Testis (tissue), 3 donors: ENCODE results near the gene IL3. TPM values are rescaled to one million over a fixed set of nuclear protein-coding genes. Genes with fewer than 3 reads are reported as not detected.

Source experiments
- DNase-seq: peaks from one replicate; pipeline ENCODE4 v3.0.0-alpha.2; 2019
- H3K27ac ChIP-seq, 2 donors: fragments of 200-600 bp; sonication (generic); one replicate each; pipeline ENCODE4 v1.5.1; 2019
- H3K27me3 ChIP-seq: fragments of 200-600 bp; sonication (generic); one replicate; pipeline ENCODE4 v1.5.1; 2019
- H3K36me3 ChIP-seq: fragments of 200-600 bp; sonication (generic); one replicate; pipeline ENCODE4 v1.5.1; 2017; ENCODE audit warnings: low read depth; ENCODE audit errors: missing control alignments
- H3K4me1 ChIP-seq: fragments of 200-600 bp; sonication (generic); one replicate; pipeline ENCODE4 v1.5.1; 2019
- H3K4me3 ChIP-seq, 2 donors: fragments of 200-600 bp; sonication (generic); one replicate each; pipeline ENCODE4 v1.5.1; 2017 to 2019
- H3K9me3 ChIP-seq: fragments of 200-600 bp; sonication (generic); one replicate; pipeline ENCODE4 v1.5.1; 2017
- POLR2A ChIP-seq: fragments of 450-650 bp; IDR thresholded peaks from one replicate; pipeline ENCODE4 v1.6.1; 2017; ENCODE audit warnings: antibody characterized with exemption, mild to moderate bottlenecking, moderate library complexity
- WGBS, 2 donors: methylation state at CpG; one replicate each; pipeline ENCODE4 v1.1.5; 2018; 5-methylcytosine and 5-hydroxymethylcytosine counted together
- intact Hi-C: fragments of 100-400 bp; cut with DNase I; formaldehyde crosslinking; loops from one replicate; pipeline ENCODE4 v1.15.1; 2023; ENCODE audit warnings: low total_unique reads
- polyA plus RNA-seq: library from polyadenylated mRNA; stranded (reverse); fragments of 350-450 nt; fragmentation: Illumina TruSeq; extraction: RNeasy Lipid Tissue Mini Kit (QIAGEN cat#74804); gene quantifications from one replicate; pipeline ENCODE4 v1.2.3, GENCODE V29; 2014; ENCODE audit warnings: low read depth, low replicate concordance; ENCODE audit not compliant: insufficient read depth
- total RNA-seq, 2 donors: library from RNA; depleted of rRNA; stranded (reverse); fragments of >200 nt; gene quantifications; one replicate each; pipeline ENCODE4 v1.2.3, GENCODE V29; 2016
- TF ChIP-seq, protein P1 (sequence below), 3 experiments: fragments of 450-650 bp in 2 of 3; fragments of 200-600 bp in 1 of 3; sonication (generic) in 1 of 3; IDR thresholded peaks; one replicate each; pipeline ENCODE4 v1.5.1; 2016 to 2019; ENCODE audit warnings: antibody characterized with exemption in 3 of 3, mild to moderate bottlenecking in 2 of 3, moderate library complexity in 1 of 3

IL3 gene
- total and polyA plus RNA-seq, 3 donors from 2014 or later, result 0.39 TPM; not detected in 2

DNA sequence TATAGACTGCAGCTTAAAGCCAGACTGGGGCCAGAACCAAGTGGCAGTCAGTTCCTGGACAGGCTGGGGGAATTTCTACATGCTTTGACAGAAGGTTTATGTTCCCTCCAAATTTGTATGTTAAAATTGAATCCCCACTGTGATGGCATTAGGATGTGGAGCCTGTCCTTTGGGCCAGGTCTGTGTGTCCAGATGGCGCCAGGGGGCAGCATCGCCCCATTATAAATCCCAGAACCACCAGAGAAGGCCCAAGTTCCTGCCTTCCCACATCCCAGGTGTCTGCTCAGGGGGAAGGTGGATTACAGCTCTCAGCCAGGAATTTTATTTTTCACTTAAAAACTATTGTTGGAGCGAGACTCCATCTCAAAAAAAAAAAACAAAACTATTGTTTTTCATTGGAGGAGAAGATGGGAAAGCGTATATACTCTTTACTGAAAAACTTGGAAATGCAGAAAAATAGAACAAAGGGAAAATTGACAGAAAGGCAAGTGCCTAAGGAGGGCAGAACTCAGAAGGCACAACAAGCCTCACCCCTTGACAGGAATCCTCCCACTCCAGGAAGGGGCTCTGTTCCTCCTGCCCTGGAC is 5.0 kb downstream of the IL3 start:
- Histone ChIP-seq H3K4me1 (no peaks in the 10 kb centered on the region), H3K36me3 (no peaks in the 10 kb centered on the region), H3K27me3 (no peaks in the 10 kb centered on the region), H3K4me3 (no peak overlapping the region), H3K27ac (no peak overlapping the region), H3K9me3 (no peaks in the 10 kb centered on the region)
- peak; percentile 49 for DNase-seq
- intact Hi-C loops, result no loop called here
- TF ChIP-seq, protein P1, sequence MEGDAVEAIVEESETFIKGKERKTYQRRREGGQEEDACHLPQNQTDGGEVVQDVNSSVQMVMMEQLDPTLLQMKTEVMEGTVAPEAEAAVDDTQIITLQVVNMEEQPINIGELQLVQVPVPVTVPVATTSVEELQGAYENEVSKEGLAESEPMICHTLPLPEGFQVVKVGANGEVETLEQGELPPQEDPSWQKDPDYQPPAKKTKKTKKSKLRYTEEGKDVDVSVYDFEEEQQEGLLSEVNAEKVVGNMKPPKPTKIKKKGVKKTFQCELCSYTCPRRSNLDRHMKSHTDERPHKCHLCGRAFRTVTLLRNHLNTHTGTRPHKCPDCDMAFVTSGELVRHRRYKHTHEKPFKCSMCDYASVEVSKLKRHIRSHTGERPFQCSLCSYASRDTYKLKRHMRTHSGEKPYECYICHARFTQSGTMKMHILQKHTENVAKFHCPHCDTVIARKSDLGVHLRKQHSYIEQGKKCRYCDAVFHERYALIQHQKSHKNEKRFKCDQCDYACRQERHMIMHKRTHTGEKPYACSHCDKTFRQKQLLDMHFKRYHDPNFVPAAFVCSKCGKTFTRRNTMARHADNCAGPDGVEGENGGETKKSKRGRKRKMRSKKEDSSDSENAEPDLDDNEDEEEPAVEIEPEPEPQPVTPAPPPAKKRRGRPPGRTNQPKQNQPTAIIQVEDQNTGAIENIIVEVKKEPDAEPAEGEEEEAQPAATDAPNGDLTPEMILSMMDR (IDR thresholded peaks at IDR 0.05), result peak in 1 of 3 experiments; percentile 6
- no peak for TF ChIP-seq POLR2A
- 75 to 79% methylated on average over 4 of the region's 4 CpGs for WGBS, 2 donors

DNA sequence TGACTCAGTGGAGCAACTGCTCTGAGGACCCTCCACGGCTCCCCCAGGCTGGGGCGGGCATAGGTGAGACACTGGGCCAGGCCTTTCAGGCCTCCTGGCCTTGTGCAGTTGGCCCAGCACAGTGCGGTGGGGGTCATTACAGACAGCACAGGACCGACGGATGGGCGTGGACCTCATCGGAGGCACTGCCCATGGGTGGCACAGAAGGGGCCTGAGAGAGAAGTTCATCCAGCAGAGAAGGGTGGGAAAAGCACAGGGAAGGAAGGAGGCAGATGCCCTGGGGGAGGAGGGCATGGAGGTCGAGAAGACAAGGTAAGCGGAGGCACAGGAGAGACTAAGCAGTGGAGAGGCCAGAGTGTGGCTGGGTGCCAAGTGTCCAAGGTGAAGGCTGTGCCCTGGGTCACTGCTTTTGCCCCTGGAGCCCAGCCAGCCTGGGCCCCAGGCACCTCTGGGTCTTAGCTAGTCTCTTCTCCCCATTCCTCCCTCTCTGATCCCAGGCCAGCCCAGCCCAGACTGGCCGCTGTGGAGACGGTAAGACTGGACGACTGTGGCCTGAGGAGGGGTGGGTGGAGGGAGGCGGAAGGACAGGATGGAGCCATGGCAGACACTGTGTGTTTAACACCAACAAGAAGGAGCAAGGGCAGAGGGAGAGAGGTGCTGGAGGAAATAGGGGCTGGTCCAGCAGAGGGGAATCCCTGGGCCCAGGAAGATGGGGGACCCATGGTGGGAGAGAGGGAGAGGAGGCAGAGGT is 5.7 kb downstream of the IL3 start:
- intact Hi-C loops, result no loop called here
- H3K4me3 ChIP-seq, result no peak overlapping the region
- no peaks in the 10 kb centered on the region for H3K36me3 ChIP-seq
- DNase-seq, result no peak
- H3K9me3 ChIP-seq, result no peaks in the 10 kb centered on the region
- H3K27ac ChIP-seq, result no peak overlapping the region
- H3K4me1 ChIP-seq, result no peaks in the 10 kb centered on the region
- 91 to 94% methylated on average over 10 to 13 of the region's 13 CpGs for WGBS, 2 donors
- H3K27me3 ChIP-seq, result no peaks in the 10 kb centered on the region
- TF ChIP-seq, protein P1 (IDR thresholded peaks at IDR 0.05), result no peak
- TF ChIP-seq POLR2A, result no peak

DNA sequence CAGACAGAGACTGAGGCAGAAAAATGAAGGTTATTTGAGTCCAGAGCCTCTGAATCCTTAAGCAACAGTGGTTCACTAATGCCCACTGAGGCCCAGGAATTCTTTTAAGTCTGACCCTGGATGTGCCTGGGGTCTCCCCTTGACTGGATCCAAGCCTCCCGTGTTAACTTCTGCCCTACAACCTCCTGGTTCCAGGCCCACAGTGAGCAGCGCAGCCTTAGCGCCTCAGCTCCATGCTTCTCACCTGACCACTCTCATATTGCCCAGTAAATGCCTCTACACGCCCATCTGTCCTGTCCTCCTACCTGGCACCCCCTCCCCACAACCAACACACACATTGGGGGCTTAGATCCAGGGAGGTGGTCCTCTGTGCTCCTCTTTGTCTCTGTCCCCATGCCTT is 6.4 kb downstream of the IL3 start:
- H3K4me1 ChIP-seq, result no peaks in the 10 kb centered on the region
- no peaks in the 10 kb centered on the region for H3K36me3 ChIP-seq
- no peak for TF ChIP-seq POLR2A
- TF ChIP-seq, protein P1 (IDR thresholded peaks at IDR 0.05), result no peak
- 87 to 92% methylated on average over 4 of the region's 4 CpGs for WGBS, 2 donors
- no peak for DNase-seq
- H3K9me3 ChIP-seq, result no peaks in the 10 kb centered on the region
- no peaks in the 10 kb centered on the region for H3K27me3 ChIP-seq
- no peak overlapping the region for H3K27ac ChIP-seq
- intact Hi-C loops, result no loop called here
- H3K4me3 ChIP-seq, result no peak overlapping the region

DNA sequence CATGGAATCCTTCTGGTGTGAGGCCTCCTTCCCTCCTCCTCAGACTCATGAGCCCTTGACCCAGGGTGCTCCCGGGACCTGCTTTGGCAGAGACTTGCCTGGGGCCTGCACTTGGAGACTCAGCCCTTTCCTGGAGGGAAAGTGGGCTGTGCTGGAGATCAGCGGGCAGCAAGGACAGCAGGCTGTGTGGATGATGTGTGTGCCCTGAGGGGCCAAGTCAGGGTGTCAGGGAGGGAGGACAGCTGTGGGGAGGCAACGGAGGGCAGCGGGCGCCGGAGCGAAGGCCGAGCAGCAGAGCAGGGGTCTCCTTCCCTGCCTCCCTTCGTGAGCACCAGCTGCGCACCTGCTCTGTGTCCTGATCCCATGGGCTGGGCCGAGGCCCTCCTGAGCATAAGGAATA is 7.0 kb downstream of the IL3 start:
- H3K4me1 ChIP-seq, result no peaks in the 10 kb centered on the region
- TF ChIP-seq, protein P1 (IDR thresholded peaks at IDR 0.05), result no peak
- TF ChIP-seq POLR2A, result no peak
- no peak for DNase-seq
- H3K27ac ChIP-seq, result no peak overlapping the region
- intact Hi-C loops, result no loop called here
- no peaks in the 10 kb centered on the region for H3K36me3 ChIP-seq
- H3K9me3 ChIP-seq, result no peaks in the 10 kb centered on the region
- no peak overlapping the region for H3K4me3 ChIP-seq
- H3K27me3 ChIP-seq, result no peaks in the 10 kb centered on the region
- 80% methylated on average over 9 to 11 of the region's 11 CpGs for WGBS, 2 donors
